ENCODE measurements around the gene RTN4RL1. TPM values are rescaled to one million over a fixed set of nuclear protein-coding genes. Genes with fewer than 3 reads are reported as not detected.

Gene RTN4RL1
- total and polyA plus RNA-seq, 2 of the 4 experiments (the other 2 are of a cell fraction) = under 0.01 to 0.03 TPM

GRCh38 chr17:2028737-2029136 is 3.6 kb upstream of the RTN4RL1 start:
- H2AK5ac ChIP-seq (ENCODE audit: low read depth, low read length) = no peak overlapping the region
- no peak overlapping the region for H3K14ac ChIP-seq (replicated peaks; ENCODE audit: low read depth, low read length)
- intact Hi-C loops (cut with micrococcal nuclease) (no loop called here), dilution Hi-C loops (cut with HindIII; ENCODE audit: low sequenced_read_pairs, unreplicated experiment) (no loop called here), in situ Hi-C loops (cut with MboI; ENCODE audit: low sequenced_read_pairs) (loop anchor here (5.0 to 25.0 kb wide), 2 partner anchors 116 to 316 kb away; partner anchors contain the start of genes TLCD2 and WDR81)
- H3K27me3 ChIP-seq (ENCODE audit: control insufficient read depth, insufficient read depth, low read length) = peaks cover 29% of the 10 kb centered on the region
- H3K4me3 ChIP-seq (ENCODE audit: insufficient read depth, low read depth, low read length) = no peak overlapping the region
- peaks cover 14% of the 10 kb centered on the region for H3K9me1 ChIP-seq (ENCODE audit: insufficient read depth, low read length)
- no peak overlapping the region for H2BK15ac ChIP-seq (ENCODE audit: low read depth, low read length)
- no peak for DNase-seq
- WGBS, 2 experiments (ENCODE audit: extremely low coverage in 2 of 2, insufficient read length in 1 of 2) = 33% methylated on average over 1 of the region's 6 CpGs; no CpG with 5 or more reads in 1 of the 2 experiments
- no peak for ATAC-seq (ENCODE audit: low read depth)
- H3K36me3 ChIP-seq (ENCODE audit: control insufficient read depth, insufficient read depth, low read length) = peaks cover 2% of the 10 kb centered on the region; the same call in 1 of the 2 replicates
- H2AK9ac ChIP-seq (replicated peaks; ENCODE audit: low read depth, low read length, poor library complexity) = no peak overlapping the region
- H3K4me2 ChIP-seq (ENCODE audit: low read depth, low read length) = no peak overlapping the region
- no peaks in the 10 kb centered on the region for H3K9me3 ChIP-seq (ENCODE audit: control insufficient read depth, insufficient read depth, low read length)
- ChIA-PET CTCF (interaction anchor here (0.8 to 1.3 kb wide), 2 partner anchors 8 to 120 kb away, joined by 5 read pairs; no protein-coding TSS in a partner anchor), POLR2A (ENCODE audit: unreplicated experiment) (interaction anchor here (0.6 kb wide), 1 partner anchor 312 kb away, joined by 8 read pairs; no protein-coding TSS in a partner anchor)
- H3K4me1 ChIP-seq (ENCODE audit: control insufficient read depth, insufficient read depth, low read length) = peaks cover 9% of the 10 kb centered on the region
- H4K20me1 ChIP-seq (ENCODE audit: insufficient read depth, low read length) = peaks cover 3% of the 10 kb centered on the region; the same call in 1 of the 2 replicates
- no peak overlapping the region for H3K18ac ChIP-seq (ENCODE audit: low read depth, low read length)
- no peak overlapping the region for H2AFZ ChIP-seq (replicated peaks; ENCODE audit: low read length, poor library complexity)
- no peak overlapping the region for H3K4ac ChIP-seq (ENCODE audit: low read depth, low read length)
- peaks cover 15 to 34% of the 10 kb centered on the region in 2 experiments for H3K79me1 ChIP-seq (ENCODE audit: low read depth in 1 of 2, low read length in 2 of 2)
- H2BK5ac ChIP-seq (ENCODE audit: low read depth, low read length, poor library complexity, severe bottlenecking) = no peak overlapping the region
- no peak overlapping the region for H4K5ac ChIP-seq (ENCODE audit: low read depth, low read length)
- H4K8ac ChIP-seq (ENCODE audit: low read depth in 2 of 2, low read length in 2 of 2) = no peak overlapping the region; a peak in 1 of 4 replicates
- no TSS peak for BruUV-seq (replicated peaks)
- H3K9ac ChIP-seq (ENCODE audit: low read depth, low read length) = no peak overlapping the region
- H3K56ac ChIP-seq (ENCODE audit: extremely low read depth, insufficient read depth, low read length) = no peak overlapping the region
- H4K91ac ChIP-seq (ENCODE audit: insufficient read depth, low read depth, low read length) = no peak overlapping the region
- no peak overlapping the region for H2BK120ac ChIP-seq (ENCODE audit: low read depth, low read length)
- no peak overlapping the region for H3K27ac ChIP-seq (ENCODE audit: insufficient read depth, low read length)
- no peak overlapping the region for H3K23ac ChIP-seq (ENCODE audit: low read depth, low read length)
- TF ChIP-seq BHLHE40 (IDR thresholded peaks at IDR 0.05; ENCODE audit: low read depth, low read length) (no peak), CTCF (conservative IDR thresholded peaks at IDR 0.05; ENCODE audit: low read depth, low read length) (no peak), POLR2A (IDR thresholded peaks at IDR 0.05; ENCODE audit: low read depth, low read length) (no peak), CEBPB (IDR thresholded peaks at IDR 0.05; ENCODE audit: low read depth, low read length) (no peak), ELK1 (IDR thresholded peaks at IDR 0.05; ENCODE audit: borderline replicate concordance, low read depth, low read length) (no peak), MAFK (IDR thresholded peaks at IDR 0.05; ENCODE audit: low read depth, low read length) (no peak), CHD1 (IDR thresholded peaks at IDR 0.05; ENCODE audit: low read depth, low read length) (no peak), SMC3 (IDR thresholded peaks at IDR 0.05; ENCODE audit: low read depth, low read length) (no peak), MXI1 (IDR thresholded peaks at IDR 0.05; ENCODE audit: borderline replicate concordance, low read depth, low read length) (no peak), RCOR1 (IDR thresholded peaks at IDR 0.05; ENCODE audit: insufficient replicate concordance, low read length) (no peak), NFE2L2 (IDR thresholded peaks at IDR 0.05; ENCODE audit: low read depth, low read length) (no peak), FOS (IDR thresholded peaks at IDR 0.05; ENCODE audit: low read depth, low read length) (no peak), MAZ (IDR thresholded peaks at IDR 0.05; ENCODE audit: borderline replicate concordance, low read depth, low read length) (no peak), RAD21 (IDR thresholded peaks at IDR 0.05; ENCODE audit: low read length) (no peak), RFX5 (IDR thresholded peaks at IDR 0.05; ENCODE audit: low read depth, low read length) (no peak)
- TF ChIP-seq, protein P1, sequence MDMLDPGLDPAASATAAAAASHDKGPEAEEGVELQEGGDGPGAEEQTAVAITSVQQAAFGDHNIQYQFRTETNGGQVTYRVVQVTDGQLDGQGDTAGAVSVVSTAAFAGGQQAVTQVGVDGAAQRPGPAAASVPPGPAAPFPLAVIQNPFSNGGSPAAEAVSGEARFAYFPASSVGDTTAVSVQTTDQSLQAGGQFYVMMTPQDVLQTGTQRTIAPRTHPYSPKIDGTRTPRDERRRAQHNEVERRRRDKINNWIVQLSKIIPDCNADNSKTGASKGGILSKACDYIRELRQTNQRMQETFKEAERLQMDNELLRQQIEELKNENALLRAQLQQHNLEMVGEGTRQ (IDR thresholded peaks at IDR 0.05; ENCODE audit: low read depth, low read length) = no peak
- no peak overlapping the region for H2BK20ac ChIP-seq (ENCODE audit: low read depth, low read length)
